HepG2 (cell line): Measurements from ENCODE around the gene FAM222B. TPM values are rescaled to one million over a fixed set of nuclear protein-coding genes. Genes with fewer than 3 reads are reported as not detected.

Source experiments
- ATF4 ChIP-seq, 2 experiments: fragments of 450-650 bp in 1 of 2; sonication (generic) in 1 of 2; formaldehyde crosslinking; IDR thresholded peaks; 2 replicates each; pipeline versions ENCODE4 v1.5.0 to v1.8.0; 2020 to 2022; ENCODE audit warnings: mild to moderate bottlenecking in 1 of 2, missing genetic modification reagents in 1 of 2
- CAMTA2 ChIP-seq: sonication (generic); formaldehyde crosslinking; IDR thresholded peaks from 2 replicates; pipeline ENCODE4 v1.4.0; 2020; ENCODE audit warnings: mild to moderate bottlenecking, missing genetic modification reagents, borderline replicate concordance
- GMEB1 ChIP-seq: sonication (generic); formaldehyde crosslinking; IDR thresholded peaks from 2 replicates; pipeline ENCODE4 v1.5.1; 2020; ENCODE audit warnings: missing genetic modification reagents, mild to moderate bottlenecking, borderline replicate concordance
- ISL2 ChIP-seq: sonication (generic); formaldehyde crosslinking; IDR thresholded peaks from 2 replicates; pipeline ENCODE4 v1.5.0; 2020; ENCODE audit warnings: missing genetic modification reagents
- PTBP1 ChIP-seq: fragments of 200-400 bp; formaldehyde crosslinking; IDR thresholded peaks from 2 replicates; pipeline ENCODE4 v1.6.1; 2018; ENCODE audit warnings: low read length, low read depth; ENCODE audit not compliant: poor library complexity, severe bottlenecking
- RAD51 ChIP-seq: fragments of 450-650 bp; IDR thresholded peaks from 2 replicates; pipeline ENCODE4 v1.6.1; 2016; ENCODE audit warnings: borderline replicate concordance
- SP5 ChIP-seq: IDR thresholded peaks from 2 replicates; pipeline ENCODE4 v1.6.1; 2016; ENCODE audit warnings: low read depth, borderline replicate concordance
- ZBTB34 ChIP-seq: sonication (generic); formaldehyde crosslinking; IDR thresholded peaks from 2 replicates; pipeline ENCODE4 v1.8.0; 2022; ENCODE audit warnings: mild to moderate bottlenecking, missing genetic modification reagents
- ZFP36 ChIP-seq: fragments of 150-350 bp; IDR thresholded peaks from 2 replicates; pipeline ENCODE4 v1.6.1; 2018; ENCODE audit warnings: borderline replicate concordance, low read length, low read depth; ENCODE audit not compliant: partially characterized antibody
- ZNF737 ChIP-seq: sonication (generic); formaldehyde crosslinking; IDR thresholded peaks from 2 replicates; pipeline ENCODE4 v1.5.0; 2020; ENCODE audit warnings: missing genetic modification reagents, mild to moderate bottlenecking, borderline replicate concordance
- ZNF781 ChIP-seq: sonication (generic); formaldehyde crosslinking; IDR thresholded peaks from 2 replicates; pipeline ENCODE4 v1.5.1; 2020; ENCODE audit warnings: borderline replicate concordance, mild to moderate bottlenecking, missing genetic modification reagents; ENCODE audit errors: not compliant biosample characterization
- ZNF782 ChIP-seq: sonication (generic); formaldehyde crosslinking; IDR thresholded peaks from 2 replicates; pipeline ENCODE4 v1.4.0; 2020; ENCODE audit warnings: missing genetic modification reagents, mild to moderate bottlenecking, borderline replicate concordance
- polyA plus RNA-seq, 8 experiments: library from polyadenylated mRNA; depleted of rRNA in 3 of 8; stranded (reverse) in 7 of 8; unstranded in 1 of 8; fragments of >200 nt; fragmentation: Illumina TruSeq in 4 of 8; extraction: Trizol in 4 of 8; gene quantifications; 2 replicates each; pipeline versions ENCODE4 v1.2.1 to v1.2.3, GENCODE V29; 2011 to 2016; ENCODE audit warnings: low read depth in 4 of 8, missing spikeins in 1 of 8, mixed read lengths in 1 of 8; ENCODE audit not compliant: insufficient read depth in 1 of 8
- total RNA-seq, 5 experiments: library from RNA; depleted of rRNA; stranded (reverse); fragments of >200 nt; fragmentation: Illumina TruSeq; extraction: Trizol; gene quantifications; 2 replicates each; pipeline ENCODE4 v1.2.3, GENCODE V29; 2016; ENCODE audit warnings: low read depth in 1 of 5
- TF ChIP-seq, protein P1 (sequence below): sonication (generic); formaldehyde crosslinking; IDR thresholded peaks from 2 replicates; pipeline ENCODE4 v1.5.1; 2020; ENCODE audit warnings: mild to moderate bottlenecking, missing genetic modification reagents, moderate library complexity
- TF ChIP-seq, protein P2 (sequence below): sonication (generic); formaldehyde crosslinking; IDR thresholded peaks from 2 replicates; pipeline ENCODE4 v1.5.0; 2020; ENCODE audit warnings: missing genetic modification reagents, mild to moderate bottlenecking, borderline replicate concordance
- TF ChIP-seq, protein P3 (sequence below): sonication (generic); formaldehyde crosslinking; IDR thresholded peaks from 2 replicates; pipeline ENCODE4 v1.5.0; 2020; ENCODE audit warnings: missing genetic modification reagents
- TF ChIP-seq, protein P4 (sequence below): sonication (generic); formaldehyde crosslinking; IDR thresholded peaks from 2 replicates; pipeline ENCODE4 v1.4.0; 2020; ENCODE audit warnings: missing genetic modification reagents, borderline replicate concordance
- TF ChIP-seq, protein P5 (sequence below): sonication (generic); formaldehyde crosslinking; IDR thresholded peaks from 2 replicates; pipeline ENCODE4 v1.5.1; 2020; ENCODE audit warnings: missing genetic modification reagents, mild to moderate bottlenecking, borderline replicate concordance

Gene FAM222B
- total and polyA plus RNA-seq, 2 of the 13 experiments (the other 11 are each of a cell fraction or from before 2014, with no cell fraction given) = 3.5 to 7.3 TPM

GRCh38 chr17:28725660-28726225, 116.8 kb downstream of the FAM222B start (continued):
- TF ChIP-seq ZNF782 (CRISPR knock-in tag) (0 out of 2 replicates have a peak, but pooled peaks have one; percentile 26), GMEB1 (peak; percentile 53; the same call in 1 of the 2 replicates), ATF4 (CRISPR knock-in tag; IDR thresholded peaks at IDR 0.05) (peak in 1 of 2 experiments; percentile 51; a peak in 1 of 4 replicates), ZBTB34 (CRISPR knock-in tag) (peak; percentile 64; the same call in 1 of the 2 replicates), RAD51 (no peak), ZNF737 (CRISPR knock-in tag) (no peak), SP5 (CRISPR knock-in tag) (no peak; the same call in 1 of the 2 replicates), CAMTA2 (CRISPR knock-in tag) (0 out of 2 replicates have a peak, but pooled peaks have one; percentile 14), ZNF781 (CRISPR knock-in tag) (no peak), ISL2 (peak; percentile 52; the same call in 1 of the 2 replicates), PTBP1 (no peak), ZFP36 (no peak)
- TF ChIP-seq, protein P1, sequence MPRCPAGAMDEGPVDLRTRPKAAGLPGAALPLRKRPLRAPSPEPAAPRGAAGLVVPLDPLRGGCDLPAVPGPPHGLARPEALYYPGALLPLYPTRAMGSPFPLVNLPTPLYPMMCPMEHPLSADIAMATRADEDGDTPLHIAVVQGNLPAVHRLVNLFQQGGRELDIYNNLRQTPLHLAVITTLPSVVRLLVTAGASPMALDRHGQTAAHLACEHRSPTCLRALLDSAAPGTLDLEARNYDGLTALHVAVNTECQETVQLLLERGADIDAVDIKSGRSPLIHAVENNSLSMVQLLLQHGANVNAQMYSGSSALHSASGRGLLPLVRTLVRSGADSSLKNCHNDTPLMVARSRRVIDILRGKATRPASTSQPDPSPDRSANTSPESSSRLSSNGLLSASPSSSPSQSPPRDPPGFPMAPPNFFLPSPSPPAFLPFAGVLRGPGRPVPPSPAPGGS (CRISPR knock-in tag) = peak; percentile 95
- TF ChIP-seq, protein P2, sequence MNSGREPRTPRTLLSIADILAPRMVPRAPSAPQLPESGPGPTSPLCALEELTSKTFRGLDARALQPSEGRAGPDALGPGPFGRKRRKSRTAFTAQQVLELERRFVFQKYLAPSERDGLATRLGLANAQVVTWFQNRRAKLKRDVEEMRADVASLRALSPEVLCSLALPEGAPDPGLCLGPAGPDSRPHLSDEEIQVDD (CRISPR knock-in tag) = peak; percentile 45; the same call in 1 of the 2 replicates
- TF ChIP-seq, protein P3, sequence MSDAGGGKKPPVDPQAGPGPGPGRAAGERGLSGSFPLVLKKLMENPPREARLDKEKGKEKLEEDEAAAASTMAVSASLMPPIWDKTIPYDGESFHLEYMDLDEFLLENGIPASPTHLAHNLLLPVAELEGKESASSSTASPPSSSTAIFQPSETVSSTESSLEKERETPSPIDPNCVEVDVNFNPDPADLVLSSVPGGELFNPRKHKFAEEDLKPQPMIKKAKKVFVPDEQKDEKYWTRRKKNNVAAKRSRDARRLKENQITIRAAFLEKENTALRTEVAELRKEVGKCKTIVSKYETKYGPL (CRISPR knock-in tag) = no peak
- TF ChIP-seq, protein P4, sequence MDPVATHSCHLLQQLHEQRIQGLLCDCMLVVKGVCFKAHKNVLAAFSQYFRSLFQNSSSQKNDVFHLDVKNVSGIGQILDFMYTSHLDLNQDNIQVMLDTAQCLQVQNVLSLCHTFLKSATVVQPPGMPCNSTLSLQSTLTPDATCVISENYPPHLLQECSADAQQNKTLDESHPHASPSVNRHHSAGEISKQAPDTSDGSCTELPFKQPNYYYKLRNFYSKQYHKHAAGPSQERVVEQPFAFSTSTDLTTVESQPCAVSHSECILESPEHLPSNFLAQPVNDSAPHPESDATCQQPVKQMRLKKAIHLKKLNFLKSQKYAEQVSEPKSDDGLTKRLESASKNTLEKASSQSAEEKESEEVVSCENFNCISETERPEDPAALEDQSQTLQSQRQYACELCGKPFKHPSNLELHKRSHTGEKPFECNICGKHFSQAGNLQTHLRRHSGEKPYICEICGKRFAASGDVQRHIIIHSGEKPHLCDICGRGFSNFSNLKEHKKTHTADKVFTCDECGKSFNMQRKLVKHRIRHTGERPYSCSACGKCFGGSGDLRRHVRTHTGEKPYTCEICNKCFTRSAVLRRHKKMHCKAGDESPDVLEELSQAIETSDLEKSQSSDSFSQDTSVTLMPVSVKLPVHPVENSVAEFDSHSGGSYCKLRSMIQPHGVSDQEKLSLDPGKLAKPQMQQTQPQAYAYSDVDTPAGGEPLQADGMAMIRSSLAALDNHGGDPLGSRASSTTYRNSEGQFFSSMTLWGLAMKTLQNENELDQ = no peak
- TF ChIP-seq, protein P5, sequence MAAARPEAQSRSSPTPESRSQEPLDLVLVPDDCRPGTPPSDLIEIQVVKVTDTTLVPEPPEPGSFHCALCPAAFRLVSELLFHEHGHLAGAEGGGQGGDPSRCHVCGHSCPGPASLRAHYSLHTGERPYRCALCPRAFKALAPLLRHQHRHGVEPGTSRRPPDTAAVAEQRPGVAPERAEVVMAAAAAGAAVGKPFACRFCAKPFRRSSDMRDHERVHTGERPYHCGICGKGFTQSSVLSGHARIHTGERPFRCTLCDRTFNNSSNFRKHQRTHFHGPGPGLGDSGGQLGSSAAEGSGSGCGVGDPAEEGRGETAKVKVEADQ (CRISPR knock-in tag) = peak; percentile 93; the same call in 1 of the 2 replicates
